Amygdala (tissue), 56 donors: ENCODE data around the gene TLCD3A.
"Not testable (repeated sequence)": the region's sequence is repeated elsewhere in the genome, so short reads cannot be mapped to it uniquely, and the experiment has no call there.

Experiments used
- DNase-seq, 56 donors: peaks; one replicate each; lab custom pipeline; 2025; lab: John Stamatoyannopoulos, UW

The TLCD3A gene

GRCh38 chr17:784143-784542, 51.7 kb downstream of the TLCD3A start:
- no peak for DNase-seq

- DNase-seq: not testable (repeated sequence)
Measured at GRCh38 chr17:785901-786300, 53.5 kb downstream of the TLCD3A start.

GRCh38 chr17:787641-788221, 55.3 kb downstream of the TLCD3A start:
- DNase-seq: no peak

- DNase-seq: no peak
Measured at GRCh38 chr17:788551-788950, 56.2 kb downstream of the TLCD3A start.

- no peak for DNase-seq
Measured at GRCh38 chr17:789160-789840, 56.9 kb downstream of the TLCD3A start.

GRCh38 chr17:789931-790873, 57.8 kb downstream of the TLCD3A start:
- peak in 4 of 56 donors; percentile 18 to 69 (median 44) for DNase-seq

- DNase-seq: peak in 3 of 56 donors; percentile 15 to 41 (median 30)
Measured at GRCh38 chr17:790874-791247, 58.5 kb downstream of the TLCD3A start.

- DNase-seq: no peak
Measured at GRCh38 chr17:791829-792228, 59.4 kb downstream of the TLCD3A start.

GRCh38 chr17:792277-792676, 59.9 kb downstream of the TLCD3A start:
- no peak for DNase-seq
